GM18907 (cell line): Measurements from ENCODE around the gene MTREX.

Experiments
- ATAC-seq: cut with Tn5 transposase; IDR thresholded peaks from one replicate; pipeline ENCODE4 v1.9.1; 2021; ENCODE audit warnings: mild to moderate bottlenecking, moderate library complexity; ENCODE audit not compliant: unreplicated experiment

MTREX gene

DNA sequence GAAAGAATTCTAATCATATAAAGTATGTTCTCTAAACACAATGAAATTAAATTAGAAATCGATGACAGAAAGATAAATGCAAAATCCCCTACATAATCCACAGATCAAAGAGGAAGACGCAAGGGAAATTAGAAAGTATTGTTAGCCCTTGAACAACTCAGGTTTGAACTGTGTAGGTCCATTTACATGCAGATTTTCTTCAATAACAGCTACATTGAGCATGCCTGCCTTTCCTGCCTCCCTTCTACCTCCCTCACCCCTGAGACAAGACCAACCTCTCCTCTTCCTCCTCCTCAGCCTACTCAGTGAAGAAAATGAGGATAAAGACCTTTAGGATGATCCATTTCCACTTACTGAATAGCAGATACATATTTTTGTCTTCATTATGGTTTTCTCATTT, 151.8 kb downstream of the MTREX start:
- ATAC-seq: no peak

- ATAC-seq: no peak
Observed at GRCh38 chr5:55463613-55464012, 155.8 kb downstream of the MTREX start.

- no peak for ATAC-seq
Observed at GRCh38 chr5:55467862-55468551, 160.2 kb downstream of the MTREX start.

GRCh38 chr5:55469839-55470238, 162.1 kb downstream of the MTREX start:
- no peak for ATAC-seq

DNA sequence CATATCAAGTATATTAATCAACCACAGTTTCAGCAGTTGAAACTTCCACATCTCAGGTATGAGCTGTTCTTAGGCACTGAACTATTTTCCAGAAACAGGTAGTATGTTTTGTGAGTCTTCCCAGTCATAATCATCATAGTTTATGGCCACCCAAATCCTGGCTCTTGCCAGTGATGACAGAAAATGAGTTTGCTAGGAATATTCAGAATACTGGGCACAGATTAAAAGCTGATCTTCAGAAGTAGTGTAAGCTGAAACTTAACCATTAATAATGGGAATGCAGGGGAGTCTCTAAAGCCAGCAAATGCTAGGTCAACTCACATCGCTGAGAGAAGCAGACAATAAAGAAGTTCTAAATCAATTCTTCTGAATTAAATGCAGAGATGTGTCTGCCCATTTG, 162.5 kb downstream of the MTREX start:
- ATAC-seq: no peak

GRCh38 chr5:55471468-55471867, 163.7 kb downstream of the MTREX start:
- peak; percentile 50 for ATAC-seq

- no peak for ATAC-seq
Observed at GRCh38 chr5:55472642-55473041, 164.9 kb downstream of the MTREX start.
